GM23338 (cell line): Measurements from ENCODE around the gene H2AZ1. TPM values are rescaled to one million over a fixed set of nuclear protein-coding genes. Genes with fewer than 3 reads are reported as not detected.
A peak's percentile ranks its signal among the peaks of the same experiment; 100 is the strongest.

ENCODE experiments used
- ATAC-seq: fragments of 200-7000 bp; cut with Tn5 transposase; 3 replicates; pipeline ENCODE4 v1.9.1; 2020
- DNase-seq: peaks from one replicate; pipeline ENCODE4 v3.0.0-alpha.2; 2015; ENCODE audit warnings: low spot score
- H2AFZ ChIP-seq: fragments of 200-600 bp; sonication (generic); 2 replicates; pipeline ENCODE4 v1.8.0; 2016; ENCODE audit warnings: antibody characterized with exemption, mild to moderate bottlenecking, moderate library complexity
- H3F3A ChIP-seq: fragments of 200-600 bp; sonication (generic); replicated peaks from 2 replicates; pipeline ENCODE4 v1.8.0; 2017; ENCODE audit warnings: antibody characterized with exemption, mixed run types, low read depth
- H3K27ac ChIP-seq: fragments of 200-600 bp; sonication (generic); 2 replicates; pipeline ENCODE4 v1.6.1; 2016; ENCODE audit warnings: low read depth
- H3K27me3 ChIP-seq: fragments of 200-600 bp; sonication (generic); 2 replicates; pipeline ENCODE4 v1.8.0; 2016; ENCODE audit warnings: mild to moderate bottlenecking, mixed run types, moderate library complexity; ENCODE audit not compliant: insufficient read depth
- H3K36me3 ChIP-seq: fragments of 200-600 bp; sonication (generic); 2 replicates; pipeline ENCODE4 v1.8.0; 2016; ENCODE audit warnings: mild to moderate bottlenecking; ENCODE audit not compliant: insufficient read depth
- H3K4me1 ChIP-seq: fragments of 200-600 bp; sonication (generic); 2 replicates; pipeline ENCODE4 v1.8.0; 2016; ENCODE audit warnings: mild to moderate bottlenecking, moderate library complexity; ENCODE audit not compliant: insufficient read depth
- H3K4me2 ChIP-seq: fragments of 200-600 bp; sonication (generic); 2 replicates; pipeline ENCODE4 v1.7.1; 2017; ENCODE audit warnings: mixed run types
- H3K4me3 ChIP-seq: fragments of 200-600 bp; sonication (generic); 2 replicates; pipeline ENCODE4 v1.6.1; 2016; ENCODE audit warnings: mixed run types
- H3K79me2 ChIP-seq: fragments of 200-600 bp; sonication (generic); replicated peaks from 2 replicates; pipeline ENCODE4 v1.8.0; 2017; ENCODE audit warnings: mild to moderate bottlenecking; ENCODE audit not compliant: insufficient read depth
- H3K9me2 ChIP-seq: fragments of 200-600 bp; sonication (generic); 2 replicates; pipeline ENCODE4 v1.8.0; 2017; ENCODE audit not compliant: insufficient read depth
- H4K20me1 ChIP-seq: fragments of 200-600 bp; sonication (generic); replicated peaks from 2 replicates; pipeline ENCODE4 v1.8.0; 2017; ENCODE audit warnings: mild to moderate bottlenecking; ENCODE audit not compliant: insufficient read depth
- H3K27ac Mint-ChIP-seq: 2 replicates; pipeline ENCODE4 v1.8.0; 2020; ENCODE audit warnings: inconsistent platforms, mild to moderate bottlenecking, moderate library complexity, mixed read lengths
- H3K27me3 Mint-ChIP-seq: 3 replicates; pipeline ENCODE4 v1.8.0; 2022; ENCODE audit warnings: low read depth, mild to moderate bottlenecking, moderate library complexity, mixed read lengths, inconsistent platforms; ENCODE audit not compliant: insufficient read depth, poor library complexity
- H3K36me3 Mint-ChIP-seq: 3 replicates; pipeline ENCODE4 v1.8.0; 2021; ENCODE audit warnings: low read depth, mild to moderate bottlenecking, inconsistent platforms, moderate library complexity, mixed read lengths
- H3K4me1 Mint-ChIP-seq: 3 replicates; pipeline ENCODE4 v1.8.0; 2020; ENCODE audit warnings: mild to moderate bottlenecking, inconsistent platforms, mixed read lengths
- H3K4me3 Mint-ChIP-seq: 3 replicates; pipeline ENCODE4 v1.8.0; 2021; ENCODE audit warnings: moderate library complexity, mild to moderate bottlenecking, inconsistent platforms, mixed read lengths
- H3K9me3 Mint-ChIP-seq: 3 replicates; pipeline ENCODE4 v1.8.0; 2020; ENCODE audit warnings: moderate library complexity, mild to moderate bottlenecking, inconsistent platforms, mixed read lengths
- CREB1 ChIP-seq: fragments of 250-450 bp; sonication (Bioruptor Pico); IDR thresholded peaks from 2 replicates; pipeline ENCODE4 v1.5.0; 2020; ENCODE audit warnings: low read depth, mild to moderate bottlenecking, moderate library complexity
- JUNB ChIP-seq: IDR thresholded peaks from one replicate; pipeline ENCODE4 v1.6.1; 2016; ENCODE audit warnings: antibody characterized with exemption; ENCODE audit not compliant: unreplicated experiment
- NANOG ChIP-seq: IDR thresholded peaks from 2 replicates; pipeline ENCODE4 v1.6.1; 2016; ENCODE audit warnings: antibody characterized with exemption, borderline replicate concordance
- POLR2AphosphoS5 ChIP-seq: IDR thresholded peaks from 2 replicates; pipeline ENCODE4 v1.6.1; 2016; ENCODE audit warnings: antibody characterized with exemption, low read depth
- STAT1 ChIP-seq: IDR thresholded peaks from one replicate; pipeline ENCODE4 v1.6.1; 2016; ENCODE audit warnings: antibody characterized with exemption; ENCODE audit not compliant: unreplicated experiment
- ZNF114 ChIP-seq: fragments of 250-450 bp; sonication (Bioruptor Pico); IDR thresholded peaks from 2 replicates; pipeline ENCODE4 v1.5.0; 2020; ENCODE audit warnings: mild to moderate bottlenecking, moderate library complexity
- ZNF331 ChIP-seq: fragments of 250-450 bp; sonication (Bioruptor Pico); IDR thresholded peaks from 2 replicates; pipeline ENCODE4 v1.5.0; 2020; ENCODE audit warnings: low read depth, mild to moderate bottlenecking, moderate library complexity
- polyA plus RNA-seq: library from polyadenylated mRNA; unstranded; fragments of >200 nt; fragmentation: Nextera tagmentation; extraction: Ambion mirVana; gene quantifications from 2 replicates; pipeline ENCODE4 v1.2.1, GENCODE V29; 2016
- total RNA-seq: library from RNA; depleted of rRNA; stranded (reverse); fragments of >200 nt; shearing (Covaris generic); gene quantifications from 2 replicates; pipeline ENCODE4 v1.2.3, GENCODE V29; 2014
- TF ChIP-seq, protein P1 (sequence below), 2 experiments: fragments of 200-600 bp in 1 of 2; sonication (generic) in 1 of 2; conservative IDR thresholded peaks; 2 replicates each; pipeline versions ENCODE4 v1.5.1 to v1.6.1; 2016 to 2017; ENCODE audit warnings: antibody characterized with exemption in 2 of 2, low read depth in 2 of 2, mild to moderate bottlenecking in 2 of 2, moderate library complexity in 1 of 2
- TF ChIP-seq, protein P2 (sequence below): IDR thresholded peaks from one replicate; pipeline ENCODE4 v1.6.1; 2018; ENCODE audit warnings: antibody characterized with exemption; ENCODE audit not compliant: unreplicated experiment

H2AZ1 gene
- total and polyA plus RNA-seq, 2 experiments from 2014 or later = 585 to 1,933 TPM

DNA sequence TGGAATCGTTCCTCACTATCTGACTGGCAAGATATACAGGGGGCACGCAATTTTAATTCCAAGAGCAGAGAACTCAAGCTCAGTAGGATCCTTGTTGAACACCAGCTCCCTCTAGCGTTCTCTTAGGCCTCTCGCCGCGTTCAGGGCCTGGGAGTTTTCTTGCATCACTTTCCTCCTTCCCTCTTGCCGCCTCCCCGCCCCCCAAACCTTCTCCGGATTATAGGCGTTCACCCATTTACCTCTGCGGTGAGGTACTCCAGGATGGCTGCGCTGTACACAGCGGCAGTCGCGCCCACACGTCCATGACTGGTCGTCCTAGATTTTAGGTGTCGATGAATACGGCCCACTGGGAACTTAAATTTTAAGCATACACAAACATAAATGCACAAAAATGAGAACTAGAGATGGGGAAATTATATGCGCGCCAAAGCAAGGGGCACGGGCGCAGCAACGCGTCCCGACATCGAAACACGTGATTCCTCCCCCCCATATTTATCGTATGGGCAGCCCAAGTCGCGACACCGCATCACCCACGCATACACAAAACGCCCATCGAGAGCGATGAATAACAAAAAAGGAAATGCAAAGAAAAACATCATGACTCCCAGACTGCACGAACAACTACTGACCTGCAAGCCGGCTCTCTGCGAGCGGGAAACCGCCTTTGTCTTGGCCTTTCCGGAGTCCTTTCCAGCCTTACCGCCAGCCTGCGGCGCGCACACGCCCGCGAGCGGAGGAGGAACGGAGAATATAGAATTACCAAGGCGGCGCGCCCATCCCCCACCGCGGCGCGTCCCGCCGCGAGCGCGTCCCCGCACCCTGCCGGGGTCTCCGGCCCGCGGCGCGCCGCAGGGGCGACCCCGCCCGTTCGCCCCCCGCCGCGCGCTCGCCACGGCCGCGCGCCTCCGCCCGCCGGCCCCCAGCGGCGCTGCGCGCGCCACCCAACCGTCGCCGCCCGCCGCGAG lies 759 bp downstream of the H2AZ1 start:
- H3K27me3 Mint-ChIP-seq = peaks cover 12% of the 10 kb centered on the region
- no peaks in the 10 kb centered on the region for H3K9me2 ChIP-seq
- TF ChIP-seq CREB1 (CRISPR knock-in tag) (0 out of 2 replicates have a peak, but pooled peaks have one; percentile 32), STAT1 (no peak), POLR2AphosphoS5 (peak; percentile 84)
- TF ChIP-seq, protein P1, sequence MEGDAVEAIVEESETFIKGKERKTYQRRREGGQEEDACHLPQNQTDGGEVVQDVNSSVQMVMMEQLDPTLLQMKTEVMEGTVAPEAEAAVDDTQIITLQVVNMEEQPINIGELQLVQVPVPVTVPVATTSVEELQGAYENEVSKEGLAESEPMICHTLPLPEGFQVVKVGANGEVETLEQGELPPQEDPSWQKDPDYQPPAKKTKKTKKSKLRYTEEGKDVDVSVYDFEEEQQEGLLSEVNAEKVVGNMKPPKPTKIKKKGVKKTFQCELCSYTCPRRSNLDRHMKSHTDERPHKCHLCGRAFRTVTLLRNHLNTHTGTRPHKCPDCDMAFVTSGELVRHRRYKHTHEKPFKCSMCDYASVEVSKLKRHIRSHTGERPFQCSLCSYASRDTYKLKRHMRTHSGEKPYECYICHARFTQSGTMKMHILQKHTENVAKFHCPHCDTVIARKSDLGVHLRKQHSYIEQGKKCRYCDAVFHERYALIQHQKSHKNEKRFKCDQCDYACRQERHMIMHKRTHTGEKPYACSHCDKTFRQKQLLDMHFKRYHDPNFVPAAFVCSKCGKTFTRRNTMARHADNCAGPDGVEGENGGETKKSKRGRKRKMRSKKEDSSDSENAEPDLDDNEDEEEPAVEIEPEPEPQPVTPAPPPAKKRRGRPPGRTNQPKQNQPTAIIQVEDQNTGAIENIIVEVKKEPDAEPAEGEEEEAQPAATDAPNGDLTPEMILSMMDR (conservative IDR thresholded peaks at IDR 0.05; ENCODE audit: low read depth in 2 of 2) = peak; percentile 74 to 83
- peaks cover 24% of the 10 kb centered on the region for H3K4me1 Mint-ChIP-seq
- peak overlapping the region; percentile 100 for H3K27ac ChIP-seq
- ATAC-seq (peak; percentile 27), DNase-seq (peak; percentile 98)
- H4K20me1 ChIP-seq = peaks cover 15% of the 10 kb centered on the region
- no peaks in the 10 kb centered on the region for H3K9me3 Mint-ChIP-seq
- peaks cover 29% of the 10 kb centered on the region for H3F3A ChIP-seq
- H3K4me3 Mint-ChIP-seq = no peak overlapping the region
- H3K36me3 Mint-ChIP-seq = peaks cover 5% of the 10 kb centered on the region; the same call in 2 of the 3 replicates
- no peak overlapping the region for H2AFZ ChIP-seq
- H3K27me3 ChIP-seq = no peaks in the 10 kb centered on the region
- H3K4me1 ChIP-seq = peaks cover 34% of the 10 kb centered on the region
- peaks cover 43% of the 10 kb centered on the region for H3K79me2 ChIP-seq
- peaks cover 12% of the 10 kb centered on the region for H3K36me3 ChIP-seq
- H3K27ac Mint-ChIP-seq = no peak overlapping the region
- peak overlapping the region; percentile 96 for H3K4me3 ChIP-seq
- H3K4me2 ChIP-seq = peak overlapping the region; percentile 83

DNA sequence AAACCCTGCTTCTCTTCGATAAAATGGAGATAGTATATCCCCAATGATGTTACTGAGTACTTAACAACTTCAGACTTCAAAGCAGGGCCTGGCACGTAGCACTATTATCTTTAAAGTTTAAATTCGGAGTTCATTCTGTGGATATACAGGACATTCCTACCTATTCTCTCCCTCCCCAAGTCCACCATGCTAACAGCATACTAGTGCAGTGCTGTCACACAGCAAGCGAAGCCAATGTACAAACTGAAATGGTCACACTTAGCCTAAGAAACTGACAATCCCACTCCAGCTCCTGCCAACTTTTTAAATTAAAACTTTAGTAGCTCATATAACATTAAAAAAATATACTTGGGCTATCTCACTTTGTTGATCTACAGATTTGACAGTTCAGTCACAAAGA lies 2.5 kb downstream of the H2AZ1 start:
- H3K27ac Mint-ChIP-seq = peak overlapping the region; percentile 94; the same call in 1 of the 2 replicates
- Histone ChIP-seq H3K9me2 (no peaks in the 10 kb centered on the region), H3K79me2 (peaks cover 60% of the 10 kb centered on the region), H3K27me3 (no peaks in the 10 kb centered on the region), H4K20me1 (peaks cover 26% of the 10 kb centered on the region), H3F3A (peaks cover 29% of the 10 kb centered on the region), H3K36me3 (peaks cover 12% of the 10 kb centered on the region), H3K27ac (peak overlapping the region; percentile 100), H2AFZ (no peak overlapping the region), H3K4me3 (peak overlapping the region; percentile 96), H3K4me2 (peak overlapping the region; percentile 81), H3K4me1 (peaks cover 42% of the 10 kb centered on the region)
- no peak for ATAC-seq
- H3K36me3 Mint-ChIP-seq = peaks cover 12% of the 10 kb centered on the region
- peaks cover 12% of the 10 kb centered on the region for H3K27me3 Mint-ChIP-seq
- DNase-seq = no peak
- H3K4me1 Mint-ChIP-seq = peaks cover 32% of the 10 kb centered on the region
- H3K9me3 Mint-ChIP-seq = no peaks in the 10 kb centered on the region
- no peak overlapping the region; the same call in 2 of the 3 replicates for H3K4me3 Mint-ChIP-seq
- no peak for TF ChIP-seq POLR2AphosphoS5
- no peak for TF ChIP-seq ZNF114 (CRISPR knock-in tag)
- TF ChIP-seq, protein P2, sequence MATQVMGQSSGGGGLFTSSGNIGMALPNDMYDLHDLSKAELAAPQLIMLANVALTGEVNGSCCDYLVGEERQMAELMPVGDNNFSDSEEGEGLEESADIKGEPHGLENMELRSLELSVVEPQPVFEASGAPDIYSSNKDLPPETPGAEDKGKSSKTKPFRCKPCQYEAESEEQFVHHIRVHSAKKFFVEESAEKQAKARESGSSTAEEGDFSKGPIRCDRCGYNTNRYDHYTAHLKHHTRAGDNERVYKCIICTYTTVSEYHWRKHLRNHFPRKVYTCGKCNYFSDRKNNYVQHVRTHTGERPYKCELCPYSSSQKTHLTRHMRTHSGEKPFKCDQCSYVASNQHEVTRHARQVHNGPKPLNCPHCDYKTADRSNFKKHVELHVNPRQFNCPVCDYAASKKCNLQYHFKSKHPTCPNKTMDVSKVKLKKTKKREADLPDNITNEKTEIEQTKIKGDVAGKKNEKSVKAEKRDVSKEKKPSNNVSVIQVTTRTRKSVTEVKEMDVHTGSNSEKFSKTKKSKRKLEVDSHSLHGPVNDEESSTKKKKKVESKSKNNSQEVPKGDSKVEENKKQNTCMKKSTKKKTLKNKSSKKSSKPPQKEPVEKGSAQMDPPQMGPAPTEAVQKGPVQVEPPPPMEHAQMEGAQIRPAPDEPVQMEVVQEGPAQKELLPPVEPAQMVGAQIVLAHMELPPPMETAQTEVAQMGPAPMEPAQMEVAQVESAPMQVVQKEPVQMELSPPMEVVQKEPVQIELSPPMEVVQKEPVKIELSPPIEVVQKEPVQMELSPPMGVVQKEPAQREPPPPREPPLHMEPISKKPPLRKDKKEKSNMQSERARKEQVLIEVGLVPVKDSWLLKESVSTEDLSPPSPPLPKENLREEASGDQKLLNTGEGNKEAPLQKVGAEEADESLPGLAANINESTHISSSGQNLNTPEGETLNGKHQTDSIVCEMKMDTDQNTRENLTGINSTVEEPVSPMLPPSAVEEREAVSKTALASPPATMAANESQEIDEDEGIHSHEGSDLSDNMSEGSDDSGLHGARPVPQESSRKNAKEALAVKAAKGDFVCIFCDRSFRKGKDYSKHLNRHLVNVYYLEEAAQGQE = no peak
- TF ChIP-seq NANOG = no peak
- no peak for TF ChIP-seq ZNF331 (CRISPR knock-in tag)
- no peak for TF ChIP-seq JUNB
